Subcutaneous preadipocyte (primary cell): ENCODE measurements around the gene NUDT4. TPM values are rescaled to one million over a fixed set of nuclear protein-coding genes. Genes with fewer than 3 reads are reported as not detected.

Experiments used
- total RNA-seq: library from RNA; depleted of rRNA; stranded (reverse); fragments of >200 nt; gene quantifications from 2 replicates; pipeline ENCODE4 v1.2.3, GENCODE V29; 2012

NUDT4 gene
- 37.8 and 41.1 TPM in 2 replicates for total RNA-seq

DNA sequence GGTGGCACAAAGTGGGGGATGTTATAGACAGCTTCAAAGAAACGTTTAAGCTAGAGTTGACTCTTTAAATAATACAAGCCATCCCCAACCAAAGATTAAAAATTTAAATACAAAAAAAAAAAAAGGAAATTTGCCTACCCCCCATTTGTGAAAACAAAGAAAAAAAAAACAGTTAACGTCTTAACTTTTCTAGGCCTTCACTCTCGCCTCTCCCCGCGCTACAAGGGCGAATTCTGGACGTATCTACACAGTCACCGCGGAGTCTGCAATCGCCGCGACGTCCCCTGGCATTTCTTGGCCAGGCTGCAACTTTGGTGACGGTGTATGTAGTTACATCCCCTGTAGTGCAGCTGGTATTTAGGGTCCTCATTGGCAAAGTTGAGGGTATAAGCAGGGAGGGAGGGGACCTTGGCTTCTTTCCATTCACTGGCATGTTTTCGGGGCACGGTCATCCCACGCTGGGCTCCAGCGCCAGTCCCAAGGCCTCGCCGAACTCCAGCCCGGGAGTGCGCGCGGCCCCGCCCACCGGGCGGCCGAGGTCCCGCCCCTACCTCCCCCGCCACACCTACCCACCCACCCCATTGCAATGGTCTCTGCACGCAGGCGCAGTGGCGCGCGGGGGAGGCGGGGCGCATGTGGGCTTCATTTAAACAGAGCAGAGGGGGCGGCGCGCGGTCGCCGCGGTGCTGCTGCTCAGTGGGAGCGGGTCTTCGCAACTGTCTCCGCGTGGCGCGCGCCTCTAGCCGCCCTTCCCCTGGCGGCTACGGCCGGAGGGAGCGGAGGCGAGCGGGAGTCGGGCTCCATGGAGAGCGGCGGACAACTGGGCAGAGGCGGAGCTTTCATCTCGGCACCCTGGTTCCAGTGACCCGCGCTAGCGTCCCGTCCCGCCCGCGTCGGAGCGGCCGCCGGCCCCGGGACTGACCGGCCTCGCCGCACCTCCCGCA, at the start of gene NUDT4:
Gene NUDT4 (plus strand): TSS at position 674 of the 944 bp plus-strand sequence. CDS start 398 bp downstream, outside the sequence.

DNA sequence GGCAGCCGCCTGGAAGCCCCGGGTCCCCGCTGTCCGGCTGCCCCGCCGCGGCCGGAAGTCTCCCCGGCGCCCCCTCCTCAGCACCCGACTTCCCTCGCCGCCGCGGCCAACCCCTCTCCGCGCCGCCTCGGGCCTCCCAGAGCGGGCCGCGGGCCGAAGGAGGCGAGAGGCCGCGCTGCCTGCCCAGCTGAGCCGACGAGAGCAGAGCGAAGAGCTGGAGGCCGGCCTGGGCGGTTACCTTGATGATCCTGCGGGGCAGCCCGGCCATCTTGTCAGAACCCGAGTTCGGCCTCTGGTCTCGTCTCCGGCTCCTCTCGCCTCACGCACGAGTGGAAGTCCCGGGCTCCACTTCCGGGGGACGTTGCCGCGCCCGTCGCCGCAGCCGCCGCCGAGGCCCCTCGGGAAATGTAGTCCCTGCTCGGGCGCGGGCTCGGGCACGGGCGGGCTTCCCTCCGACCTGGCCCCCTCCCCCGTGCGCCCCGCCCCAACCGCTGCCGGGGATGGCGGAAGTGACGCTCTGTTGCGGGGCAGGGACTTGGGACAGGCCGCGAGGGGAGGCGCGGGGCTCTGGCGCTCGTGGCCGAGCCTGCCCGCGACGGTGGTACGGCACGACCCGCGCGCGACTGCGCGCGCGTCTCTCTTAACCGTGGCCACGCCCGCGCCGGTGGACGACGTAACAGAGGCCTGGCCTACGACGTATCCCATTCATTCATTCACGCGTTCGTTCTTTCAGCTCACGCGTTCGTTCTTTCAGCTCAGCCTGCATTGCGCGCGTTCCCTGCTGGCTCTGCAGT, 64.1 kb downstream of the NUDT4 start, which contains the start of gene UBE2N:
Gene UBE2N (minus strand): TSS at position 331 of the 794 bp plus-strand sequence. CDS start 63 bp downstream, at position 268.

Other genes with a start within 250 kb of the NUDT4 start
- gene UBE2N, start 64.0 kb downstream of the NUDT4 start, total RNA-seq = 79.4 and 127 TPM in 2 replicates
- 28.3 and 32.6 TPM in 2 replicates for gene MRPL42, start 89.6 kb downstream of the NUDT4 start, total RNA-seq
- gene SOCS2, start 194.8 kb downstream of the NUDT4 start, total RNA-seq = 9.2 and 14.5 TPM in 2 replicates